HG03135 (cell line): ENCODE results near the gene TRMT1L.

Source experiments
- ATAC-seq: cut with Tn5 transposase; IDR thresholded peaks from one replicate; pipeline ENCODE4 v1.9.1; 2021; ENCODE audit warnings: mild to moderate bottlenecking, moderate library complexity; ENCODE audit not compliant: unreplicated experiment

The TRMT1L gene

DNA sequence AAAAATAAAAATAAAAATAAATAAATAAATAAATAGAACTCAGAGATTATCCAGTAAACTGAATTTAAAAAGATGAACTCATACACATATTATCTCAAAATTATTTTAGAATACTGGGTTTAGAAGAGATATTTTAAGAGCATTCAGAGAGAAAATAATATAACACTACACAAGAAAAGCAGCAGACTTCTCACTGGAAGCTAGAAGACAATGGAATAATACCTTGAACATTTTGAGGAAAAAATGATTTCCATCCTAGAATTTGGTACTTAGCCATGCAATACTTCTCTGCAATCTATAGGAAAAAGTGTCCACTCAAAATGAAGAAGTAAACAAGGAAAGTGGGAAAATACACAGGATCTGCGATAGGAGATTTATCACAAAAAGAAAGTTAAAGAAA lies 24.2 kb downstream of the TRMT1L start:
- ATAC-seq, result no peak

DNA sequence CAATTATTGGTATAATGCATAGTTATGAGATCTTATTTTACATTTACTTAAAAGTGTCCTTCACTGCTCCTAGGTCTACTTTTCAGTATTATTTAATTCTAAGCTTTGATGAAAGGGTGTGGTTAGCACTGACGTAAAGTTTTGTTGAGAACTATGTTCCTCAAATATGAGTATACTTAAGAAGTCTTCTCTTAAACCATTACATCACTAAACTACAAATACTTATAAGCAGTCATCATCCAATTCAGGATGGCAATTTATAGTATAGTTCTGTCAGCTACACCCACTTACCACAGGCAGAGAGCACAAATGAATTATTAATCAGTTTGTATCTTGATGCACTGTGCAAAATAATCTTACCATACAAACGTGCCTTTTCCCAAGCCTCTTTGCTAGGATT lies 27.0 kb downstream of the TRMT1L start:
- no peak for ATAC-seq

DNA sequence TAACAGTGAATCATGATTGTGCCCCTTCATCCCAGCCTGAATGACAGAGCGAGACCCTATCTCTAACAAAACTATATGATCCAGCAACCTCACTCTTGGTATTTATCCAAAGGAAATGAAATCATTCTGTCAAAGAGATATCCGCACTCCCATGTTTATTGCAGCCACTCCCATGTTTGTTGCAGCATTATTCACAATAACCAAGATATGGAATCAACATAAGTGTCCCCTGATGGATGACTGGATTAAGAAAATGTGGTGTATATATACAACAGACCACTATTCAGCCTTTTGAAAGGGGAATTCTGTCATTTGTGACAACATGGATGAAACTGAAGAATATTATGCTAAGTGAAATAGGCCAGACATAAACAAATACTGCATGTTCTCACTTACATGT lies 44.4 kb downstream of the TRMT1L start:
- no peak for ATAC-seq

DNA sequence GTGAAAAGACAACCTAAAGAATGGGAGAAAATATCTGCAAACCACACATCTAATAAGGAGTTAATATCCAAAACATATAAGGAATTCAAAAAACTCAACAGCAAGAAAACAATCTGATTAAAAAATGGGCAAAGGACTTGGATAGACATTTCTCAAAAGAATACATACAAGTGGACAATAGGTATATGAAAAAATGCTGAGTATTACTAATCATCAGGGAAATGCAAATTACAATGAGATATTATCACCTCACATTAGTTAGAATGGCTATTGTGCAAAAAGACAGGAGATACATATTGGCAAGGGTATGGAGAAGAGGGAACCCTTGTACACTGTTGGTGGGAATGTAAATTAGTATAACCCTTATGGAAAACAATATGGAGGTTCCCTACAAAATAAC lies 44.9 kb downstream of the TRMT1L start:
- no peak for ATAC-seq

DNA sequence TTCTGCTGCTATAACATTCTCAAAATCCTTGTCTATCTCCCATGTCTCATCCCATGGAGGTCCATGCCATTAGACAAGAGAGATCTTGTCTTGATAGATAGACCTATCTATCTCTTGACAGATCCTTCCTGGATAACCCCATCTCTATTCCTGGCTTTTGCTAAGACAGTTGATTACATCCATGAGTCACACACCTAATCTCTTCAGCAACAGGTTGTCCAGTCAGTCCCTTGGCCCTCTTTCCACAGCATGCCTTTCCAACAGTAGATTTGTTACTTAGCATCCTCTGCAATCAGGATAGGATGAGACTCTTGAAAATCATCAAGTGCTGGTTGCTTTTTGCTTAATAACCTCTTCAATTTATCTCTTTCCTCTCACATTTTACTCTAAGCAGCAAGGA lies 46.6 kb downstream of the TRMT1L start:
- no peak for ATAC-seq

DNA sequence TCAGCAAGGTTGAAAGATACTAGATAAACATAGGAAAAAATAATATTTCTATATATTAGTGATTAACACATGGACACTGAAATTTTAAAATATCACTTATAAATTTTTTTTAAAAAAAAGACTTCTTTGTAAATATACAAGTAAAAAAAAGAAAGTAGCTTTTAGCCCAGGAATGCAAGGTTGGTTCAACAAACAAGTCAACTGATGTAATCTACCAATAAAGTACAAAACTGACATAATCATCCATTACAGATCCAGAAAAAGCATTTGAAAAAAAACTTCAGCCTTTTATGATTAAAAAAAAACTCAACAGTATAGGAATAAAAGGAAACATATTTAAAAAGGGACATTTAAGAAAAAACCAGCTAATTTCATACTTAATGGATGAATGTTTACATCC lies 48.4 kb downstream of the TRMT1L start:
- no peak for ATAC-seq

DNA sequence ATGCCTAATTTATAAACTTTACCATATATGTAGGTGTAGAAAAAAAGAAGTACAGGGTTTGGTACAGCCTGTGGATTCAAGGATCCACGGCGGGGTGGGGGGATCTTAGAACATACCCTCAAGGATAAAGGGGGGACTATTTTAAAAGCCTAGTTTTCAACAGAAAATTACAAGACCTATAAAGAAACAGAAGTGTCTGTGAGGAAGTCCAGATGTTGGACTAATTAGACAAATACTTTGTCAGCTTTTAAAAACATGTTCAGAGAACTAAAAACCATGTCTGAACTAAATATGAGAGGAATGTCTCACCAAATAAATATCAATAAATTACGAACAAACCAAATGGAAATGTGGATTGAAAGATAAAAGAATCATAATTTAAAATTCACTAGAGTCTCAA lies 51.6 kb downstream of the TRMT1L start:
- no peak for ATAC-seq

DNA sequence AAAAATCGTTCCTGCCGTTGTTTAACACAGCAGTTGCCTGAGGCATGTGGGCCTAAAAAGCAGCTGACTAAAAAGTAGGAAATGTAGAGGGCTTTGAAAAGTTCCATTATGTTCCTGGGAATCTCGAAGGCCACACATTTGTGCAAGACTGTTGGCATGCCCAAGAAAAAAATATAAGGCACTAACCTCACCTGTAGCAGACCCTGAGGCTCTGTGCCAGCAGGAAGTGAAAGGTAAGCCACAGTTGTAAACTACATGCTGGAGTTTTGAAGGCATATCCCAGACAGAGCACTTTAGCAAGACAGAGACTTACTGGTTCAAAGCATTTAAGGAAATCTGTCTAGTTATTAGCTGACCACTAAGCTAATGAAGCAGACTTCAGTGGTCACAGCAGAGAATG lies 52.7 kb downstream of the TRMT1L start:
- no peak for ATAC-seq

DNA sequence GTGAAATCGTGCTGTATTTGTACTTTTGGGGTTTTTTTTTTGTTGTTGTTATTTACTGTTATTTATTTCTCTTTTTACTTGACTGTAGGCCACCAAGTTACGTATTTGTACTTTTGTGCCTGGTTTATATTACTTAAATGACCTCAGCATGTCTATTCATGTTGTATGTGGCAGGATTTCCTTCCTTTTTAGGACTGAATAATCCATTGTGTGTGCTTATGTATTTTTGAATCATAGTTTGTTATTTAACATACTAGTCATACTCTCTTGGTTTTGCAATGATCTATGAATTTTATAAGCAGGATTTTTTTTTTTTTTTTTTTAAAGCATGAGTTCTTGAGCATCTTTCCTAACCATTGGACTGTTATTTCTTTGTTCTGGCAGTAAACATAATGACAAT lies 60.2 kb downstream of the TRMT1L start:
- ATAC-seq, result no peak

DNA sequence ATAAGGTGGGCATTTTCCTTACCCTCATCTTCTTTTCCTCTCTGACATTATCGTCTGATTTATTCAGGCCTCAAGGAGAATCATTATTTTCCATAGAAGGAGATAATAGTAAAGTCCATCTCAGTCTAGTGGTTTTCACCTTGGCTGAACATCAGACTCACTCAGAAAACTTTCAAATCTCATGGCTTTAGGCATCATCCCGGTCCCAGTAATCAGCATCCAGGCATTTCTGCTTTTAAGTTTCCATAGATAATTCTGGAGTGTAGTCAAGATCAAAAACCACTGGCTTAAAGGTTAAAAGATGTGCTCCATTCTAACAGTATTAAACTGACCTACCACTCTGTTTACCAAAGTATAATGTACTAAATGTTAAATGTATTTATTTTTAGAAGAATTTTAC lies 62.0 kb downstream of the TRMT1L start:
- no peak for ATAC-seq

DNA sequence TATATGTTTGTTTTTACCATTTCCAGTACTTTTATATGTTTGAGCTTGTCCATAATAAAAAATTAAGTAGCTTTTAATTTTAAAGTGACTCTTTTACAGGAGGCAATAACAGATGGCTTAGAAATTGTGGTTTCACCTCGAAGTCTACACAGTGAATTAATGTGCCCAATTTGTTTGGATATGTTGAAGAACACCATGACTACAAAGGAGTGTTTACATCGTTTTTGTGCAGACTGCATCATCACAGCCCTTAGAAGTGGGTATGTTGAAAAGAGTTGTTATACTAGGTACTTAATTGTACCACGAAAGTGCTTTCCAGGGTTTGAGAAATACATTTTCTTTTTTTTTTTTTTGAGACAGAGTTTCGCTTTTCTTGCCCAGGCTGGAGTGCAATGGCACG lies 65.3 kb downstream of the TRMT1L start:
- ATAC-seq, result no peak

DNA sequence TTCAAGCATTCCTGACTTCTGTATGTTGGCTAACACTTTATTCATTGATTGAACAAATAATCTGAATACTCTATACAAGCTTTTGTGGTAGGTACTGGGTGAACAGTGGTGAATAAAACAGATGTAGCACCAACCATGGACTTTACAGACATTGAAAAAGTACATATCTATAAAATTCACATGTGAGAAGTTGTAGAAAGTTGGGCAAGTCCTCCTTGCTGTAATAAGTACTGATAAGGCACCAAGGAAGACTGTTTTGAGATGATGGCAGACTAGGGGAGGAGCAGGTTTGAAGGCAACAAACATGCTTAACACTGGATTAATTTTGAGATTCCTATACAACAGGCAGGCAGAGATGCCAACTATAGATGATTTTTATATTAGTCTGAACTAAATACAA lies 69.0 kb downstream of the TRMT1L start:
- ATAC-seq, result no peak

DNA sequence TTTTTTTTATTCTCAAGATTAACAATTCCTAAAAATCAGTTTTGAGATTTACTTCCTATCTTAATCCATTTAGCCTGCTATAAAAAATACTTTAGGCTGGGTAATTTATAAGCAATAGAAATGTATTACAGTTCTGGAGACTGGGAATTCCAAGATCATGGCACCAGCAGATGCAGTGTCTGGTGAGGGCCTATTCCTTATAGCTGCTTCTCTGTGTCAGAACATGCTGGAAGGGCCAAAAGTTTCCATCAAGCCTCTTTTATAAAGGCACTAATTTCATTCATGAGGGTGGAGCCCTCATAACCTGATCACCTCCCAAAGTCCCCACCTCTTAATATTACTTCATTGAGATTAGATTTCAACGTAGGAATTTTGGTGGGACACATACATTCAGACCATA lies 69.7 kb downstream of the TRMT1L start:
- ATAC-seq, result no peak

DNA sequence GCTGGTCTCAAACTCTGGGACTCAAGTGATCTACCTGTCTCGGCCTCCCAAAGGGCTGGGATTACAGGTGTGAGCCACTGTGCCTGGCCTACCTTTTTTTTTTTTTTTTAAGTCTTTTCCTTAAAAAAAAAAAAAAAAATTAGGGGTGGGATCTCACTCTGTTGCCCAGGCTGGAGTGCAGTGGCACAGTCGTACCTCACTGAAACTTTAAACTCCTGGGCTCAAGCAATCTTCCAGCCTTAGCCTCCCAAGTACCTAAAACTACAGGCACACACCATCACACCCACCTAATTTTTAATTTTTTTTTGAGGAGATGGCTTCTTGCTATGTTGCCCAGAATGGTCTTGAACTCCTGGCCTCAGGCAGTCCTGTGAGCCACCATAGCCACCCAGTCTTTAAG lies 72.9 kb downstream of the TRMT1L start:
- no peak for ATAC-seq

DNA sequence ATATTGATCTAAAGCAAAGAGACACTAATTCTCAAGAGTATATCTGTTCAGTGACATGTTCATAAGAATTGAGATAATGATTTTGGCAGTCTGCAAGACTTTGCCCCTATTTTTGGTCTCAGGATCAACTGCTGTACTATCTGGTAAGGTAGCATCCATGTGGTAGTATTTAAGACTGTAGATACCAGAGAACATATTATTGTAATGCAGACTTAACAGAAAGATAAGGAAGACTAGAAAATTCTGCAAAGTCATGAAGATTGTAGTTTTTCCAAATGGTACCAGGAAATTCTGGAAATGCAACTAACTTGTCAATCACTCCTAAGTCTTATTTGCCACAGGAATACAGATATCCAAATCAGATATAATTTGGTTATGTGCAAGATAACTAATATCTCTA lies 76.3 kb downstream of the TRMT1L start:
- no peak for ATAC-seq

DNA sequence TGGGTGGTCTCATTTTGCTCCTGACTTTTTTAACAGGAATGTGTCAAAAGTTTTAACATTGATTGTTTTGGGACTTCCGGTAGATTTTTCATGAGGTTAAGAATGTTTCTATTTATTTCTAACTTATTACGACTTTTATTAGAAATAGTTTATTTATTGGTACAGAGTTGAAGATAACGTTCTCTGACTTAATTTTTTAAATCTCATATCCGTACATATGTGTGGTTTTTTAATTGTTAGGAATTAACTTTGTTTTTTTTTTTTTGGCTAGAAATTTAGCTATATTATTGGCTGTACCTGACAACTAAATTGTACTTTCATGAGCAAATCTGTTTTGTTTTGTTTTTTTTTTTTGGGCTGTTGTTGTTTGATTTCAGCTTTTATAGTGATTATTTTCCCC lies 79.4 kb downstream of the TRMT1L start:
- ATAC-seq, result no peak

DNA sequence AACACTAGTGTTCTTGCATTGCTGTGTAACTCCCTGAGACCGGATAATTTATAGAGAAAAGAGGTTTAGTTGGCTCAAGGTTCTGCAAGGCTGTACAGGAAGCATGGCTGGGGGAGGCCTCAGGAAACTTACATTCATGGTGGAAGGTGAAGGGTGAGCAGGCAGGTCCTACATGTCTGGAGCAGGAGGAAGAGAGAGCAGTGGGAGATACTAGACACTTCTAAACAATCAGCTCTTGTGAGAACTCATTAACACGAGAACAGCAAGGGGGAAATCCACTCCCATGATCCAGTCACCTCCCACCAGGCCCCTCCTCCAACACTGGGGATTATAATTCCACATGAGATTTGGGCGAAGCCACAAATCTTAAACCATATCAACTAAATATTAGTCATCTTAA lies 81.3 kb downstream of the TRMT1L start:
- no peak for ATAC-seq

DNA sequence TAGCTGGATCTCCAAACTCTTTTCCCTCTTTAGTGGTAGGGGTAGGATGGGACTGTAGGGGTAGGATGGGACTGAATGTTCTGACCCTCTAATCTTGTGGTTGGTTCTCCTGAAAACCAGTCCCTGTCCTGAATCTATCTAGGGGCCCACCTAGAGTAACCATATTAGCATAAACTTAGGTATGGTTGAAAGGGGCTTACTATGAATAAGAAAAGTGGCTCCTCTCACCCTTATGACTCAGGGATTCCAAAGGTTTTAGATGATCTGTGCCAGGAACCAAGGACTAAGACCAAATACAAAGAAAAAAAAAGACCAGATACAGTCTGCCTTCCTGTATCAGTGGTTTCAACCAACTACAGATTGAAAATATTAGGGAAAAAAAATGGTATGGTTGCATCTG lies 82.4 kb downstream of the TRMT1L start:
- no peak for ATAC-seq

DNA sequence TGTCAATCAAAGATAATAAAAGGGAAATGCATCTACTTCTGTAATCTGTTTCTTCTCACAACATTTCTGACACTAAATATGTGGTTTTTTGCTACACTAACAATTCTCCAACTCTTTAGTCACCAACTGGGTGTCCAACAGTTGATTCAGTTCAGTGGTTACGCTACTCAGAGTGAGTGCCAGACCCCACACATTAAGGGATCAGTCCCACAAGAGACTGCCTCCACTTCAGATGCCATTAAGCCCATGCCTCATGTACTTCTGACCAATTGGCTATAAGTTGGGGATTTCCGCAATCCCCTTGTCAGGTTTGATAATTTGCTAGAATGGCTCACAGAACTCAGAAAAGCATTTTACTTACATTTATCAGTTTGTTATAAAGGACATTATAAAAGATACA lies 83.0 kb downstream of the TRMT1L start:
- ATAC-seq, result no peak

DNA sequence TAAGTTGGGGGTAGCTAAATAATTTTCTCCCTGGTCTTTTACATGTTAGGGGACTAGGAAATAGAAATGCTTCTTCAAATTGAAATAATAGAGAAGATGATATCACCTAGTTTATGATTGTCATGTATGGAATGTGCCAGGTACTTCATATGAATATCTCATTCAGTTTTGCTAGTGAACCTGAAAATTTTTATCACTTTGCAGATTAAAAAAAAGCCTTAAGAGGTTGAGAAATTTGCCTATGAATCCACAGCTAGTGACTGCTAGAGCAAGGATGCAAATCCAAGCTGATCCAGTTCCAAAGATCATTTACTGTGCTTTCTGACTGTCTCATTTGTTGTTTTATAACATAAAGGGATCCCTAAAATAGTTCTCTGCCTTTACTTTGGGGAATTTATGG lies 86.7 kb downstream of the TRMT1L start:
- ATAC-seq, result no peak

DNA sequence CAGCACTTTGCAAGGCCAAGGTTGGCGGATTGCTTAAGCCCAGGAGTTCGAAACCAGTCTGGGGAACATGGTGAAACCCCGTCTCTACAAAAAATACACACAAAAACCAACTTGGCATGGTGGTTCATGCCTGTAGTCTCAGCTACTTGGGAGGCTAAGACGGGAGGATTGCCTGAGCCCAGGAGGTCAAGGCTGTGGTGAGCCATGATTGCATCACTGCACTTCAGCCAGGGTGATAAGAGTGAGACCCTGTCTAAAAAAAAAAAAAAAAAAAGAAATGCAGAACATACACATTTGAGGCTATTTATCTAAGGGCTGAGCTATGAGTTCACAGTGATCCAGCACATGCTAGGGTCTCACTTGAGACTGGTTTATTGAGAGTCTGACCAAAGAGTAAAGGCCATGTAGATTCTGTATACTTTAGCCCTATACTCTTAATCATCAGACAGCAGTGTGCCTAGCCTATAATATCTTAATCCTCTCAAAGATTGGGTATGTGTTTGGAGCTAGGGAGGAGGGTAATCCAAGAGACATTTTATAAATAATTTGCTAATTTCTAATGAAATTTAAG lies 87.5 kb downstream of the TRMT1L start:
- no peak for ATAC-seq

DNA sequence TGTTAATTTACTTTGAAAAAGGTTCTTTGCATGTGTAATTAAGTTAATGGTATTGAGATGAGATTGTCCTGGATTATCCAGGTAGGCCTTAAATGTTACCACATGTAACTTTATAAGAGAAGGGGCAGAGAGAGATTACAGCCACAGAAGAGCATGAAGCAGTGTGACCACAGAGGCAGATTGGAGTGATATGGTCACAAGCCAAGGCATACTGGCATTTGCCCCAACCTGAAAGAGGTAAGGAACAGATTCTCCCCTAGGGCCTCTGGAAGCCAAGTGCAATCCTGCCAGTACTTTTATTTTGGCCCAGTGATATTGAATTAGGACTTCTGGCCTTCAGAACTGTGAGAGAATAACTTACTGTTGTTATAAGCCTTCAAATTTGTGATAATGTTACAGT lies 88.4 kb downstream of the TRMT1L start:
- ATAC-seq, result no peak
